HCT116 (cell line): Measurements from ENCODE around the gene NPEPL1. TPM values are rescaled to one million over a fixed set of nuclear protein-coding genes. Genes with fewer than 3 reads are reported as not detected.

Experiments used
- ATAC-seq: fragments of 200-7000 bp; cut with Tn5 transposase; 2 replicates; pipeline ENCODE4 v1.9.1; 2020; ENCODE audit warnings: mild to moderate bottlenecking, moderate library complexity
- BruUV-seq: library from RNA; stranded (reverse); fragments of 400-500 nt; replicated peaks from 2 replicates; lab custom pipeline; 2021; lab: Mats Ljungman, UMichigan
- CTCF ChIA-PET: fragments of 300-600 bp; sonication (Branson Sonifier 250); formaldehyde crosslinking; loops from one replicate; lab custom pipeline; 2021; ENCODE audit warnings: antibody characterized with exemption; lab: Charles Lee
- POLR2A ChIA-PET: fragments of 300-600, 350-600 bp; sonication (Branson Sonifier 250); formaldehyde crosslinking; loops from one replicate; lab custom pipeline; 2021; ENCODE audit warnings: antibody characterized with exemption; lab: Charles Lee
- RAD21 ChIA-PET, 2 experiments: fragments of 300-600 bp; sonication (Branson Sonifier 250); formaldehyde crosslinking; loops; one replicate each; lab custom pipeline; 2023; ENCODE audit warnings: low total read pairs in 2 of 2; ENCODE audit not compliant: uncharacterized antibody in 2 of 2, unreplicated experiment in 2 of 2, low non-redundant PET in 1 of 2; lab: Charles Lee
- DNase-seq: peaks from one replicate; pipeline ENCODE4 v3.0.0-alpha.2; 2010; ENCODE audit warnings: low read depth, low spot score
- H2AFZ ChIP-seq: fragments of 200-600 bp; shearing (Covaris generic), sonication (generic); 2 replicates; pipeline ENCODE4 v1.6.1; 2017; ENCODE audit warnings: low read depth, mixed run types, mixed read lengths, antibody characterized with exemption, low read length; ENCODE audit not compliant: poor library complexity, severe bottlenecking
- H3K27ac ChIP-seq: 2 replicates; pipeline ENCODE4 v1.5.1; 2012; ENCODE audit warnings: low read depth, low read length
- H3K27me3 ChIP-seq: fragments of 200-600 bp; sonication (generic); 2 replicates; pipeline ENCODE4 v1.6.1; 2016; ENCODE audit warnings: mixed run types, low read length, mixed read lengths; ENCODE audit not compliant: insufficient read depth
- H3K36me3 ChIP-seq, 2 experiments: fragments of 200-500 bp in 1 of 2; fragments of 200-600 bp in 1 of 2; sonication (Bioruptor generic) in 1 of 2; sonication (generic) in 1 of 2; 2 replicates each; pipeline versions ENCODE4 v1.5.1 to v1.6.1; 2014 to 2016; ENCODE audit warnings: low read length in 2 of 2, inconsistent platforms in 1 of 2, mixed read lengths in 1 of 2, mixed run types in 1 of 2; ENCODE audit not compliant: insufficient read depth in 2 of 2, control insufficient read depth in 1 of 2
- H3K4me1 ChIP-seq, 2 experiments: fragments of 200-600 bp in 1 of 2; sonication (generic) in 1 of 2; 2 replicates each; pipeline versions ENCODE4 v1.5.1 to v1.6.1; 2012 to 2017; ENCODE audit warnings: low read length in 2 of 2, inconsistent platforms in 1 of 2, mild to moderate bottlenecking in 1 of 2, mixed read lengths in 1 of 2, mixed run types in 1 of 2, moderate library complexity in 1 of 2; ENCODE audit not compliant: insufficient read depth in 2 of 2, control insufficient read depth in 1 of 2
- H3K4me2 ChIP-seq: fragments of 200-600 bp; sonication (generic); 2 replicates; pipeline ENCODE4 v1.6.1; 2017; ENCODE audit warnings: mixed run types, low read length, mixed read lengths
- H3K4me3 ChIP-seq, 2 experiments: fragments of 200-600 bp in 1 of 2; sonication (generic) in 1 of 2; replicated peaks in 1 of 2; 2 replicates each; pipeline ENCODE4 v1.5.1; 2011 to 2016; ENCODE audit warnings: low read length in 2 of 2, control low read depth in 1 of 2, low read depth in 1 of 2, mild to moderate bottlenecking in 1 of 2, mixed read lengths in 1 of 2, mixed run types in 1 of 2
- H3K79me2 ChIP-seq: fragments of 200-600 bp; sonication (generic); 2 replicates; pipeline ENCODE4 v1.6.1; 2017; ENCODE audit warnings: mild to moderate bottlenecking, mixed run types, low read length, moderate library complexity, mixed read lengths; ENCODE audit not compliant: insufficient read depth
- H3K9ac ChIP-seq: fragments of 200-600 bp; sonication (generic); 2 replicates; pipeline ENCODE4 v1.6.1; 2016; ENCODE audit warnings: low read length, mixed read lengths
- H3K9me2 ChIP-seq: fragments of 200-600 bp; sonication (generic), shearing (Covaris generic); 2 replicates; pipeline ENCODE4 v1.6.1; 2017; ENCODE audit warnings: mixed run types, mild to moderate bottlenecking, moderate library complexity; ENCODE audit not compliant: insufficient read depth
- H3K9me3 ChIP-seq, 2 experiments: fragments of 200-500 bp in 1 of 2; fragments of 200-600 bp in 1 of 2; sonication (Bioruptor generic) in 1 of 2; sonication (generic) in 1 of 2; 2 replicates each; pipeline ENCODE4 v1.6.1; 2014 to 2017; ENCODE audit warnings: low read length in 2 of 2, mixed read lengths in 2 of 2, inconsistent platforms in 1 of 2, low read depth in 1 of 2, mild to moderate bottlenecking in 1 of 2, mixed run types in 1 of 2, moderate library complexity in 1 of 2; ENCODE audit not compliant: control insufficient read depth in 1 of 2, insufficient read depth in 1 of 2
- H4K20me1 ChIP-seq: fragments of 200-600 bp; sonication (generic), shearing (Covaris generic); 2 replicates; pipeline ENCODE4 v1.6.1; 2017; ENCODE audit warnings: mixed run types, mild to moderate bottlenecking, moderate library complexity; ENCODE audit not compliant: insufficient read depth
- EGR1 ChIP-seq: IDR thresholded peaks from 2 replicates; pipeline ENCODE4 v1.6.1; 2012; ENCODE audit warnings: low read depth
- JUND ChIP-seq: IDR thresholded peaks from 2 replicates; pipeline ENCODE4 v1.6.1; 2012
- POLR2A ChIP-seq: IDR thresholded peaks from 2 replicates; pipeline ENCODE4 v1.7.0; 2011; ENCODE audit warnings: borderline replicate concordance; ENCODE audit not compliant: insufficient read depth, insufficient read length; ENCODE audit errors: extremely low read depth
- SIN3A ChIP-seq: IDR thresholded peaks from 2 replicates; pipeline ENCODE4 v1.6.1; 2012; ENCODE audit warnings: low read depth
- YY1 ChIP-seq: IDR thresholded peaks from 2 replicates; pipeline ENCODE4 v1.6.1; 2011; ENCODE audit warnings: low read length, low read depth, moderate library complexity, mild to moderate bottlenecking; ENCODE audit not compliant: insufficient replicate concordance; ENCODE audit errors: extremely low read depth
- intact Hi-C: fragments of 100-400 bp; cut with micrococcal nuclease; formaldehyde crosslinking; loops from 2 replicates; pipeline ENCODE4 v1.10.0; 2022
- total RNA-seq: library from RNA; stranded (reverse); gene quantifications from one replicate; pipeline ENCODE4 v1.2.1, GENCODE V29; 2021; ENCODE audit not compliant: unreplicated experiment
- TF ChIP-seq, protein P1 (sequence below): IDR thresholded peaks from 2 replicates; pipeline ENCODE4 v1.6.1; 2012; ENCODE audit warnings: low read depth

Gene NPEPL1
- total RNA-seq, 1 experiment from 2014 or later, result 16.6 TPM

DNA sequence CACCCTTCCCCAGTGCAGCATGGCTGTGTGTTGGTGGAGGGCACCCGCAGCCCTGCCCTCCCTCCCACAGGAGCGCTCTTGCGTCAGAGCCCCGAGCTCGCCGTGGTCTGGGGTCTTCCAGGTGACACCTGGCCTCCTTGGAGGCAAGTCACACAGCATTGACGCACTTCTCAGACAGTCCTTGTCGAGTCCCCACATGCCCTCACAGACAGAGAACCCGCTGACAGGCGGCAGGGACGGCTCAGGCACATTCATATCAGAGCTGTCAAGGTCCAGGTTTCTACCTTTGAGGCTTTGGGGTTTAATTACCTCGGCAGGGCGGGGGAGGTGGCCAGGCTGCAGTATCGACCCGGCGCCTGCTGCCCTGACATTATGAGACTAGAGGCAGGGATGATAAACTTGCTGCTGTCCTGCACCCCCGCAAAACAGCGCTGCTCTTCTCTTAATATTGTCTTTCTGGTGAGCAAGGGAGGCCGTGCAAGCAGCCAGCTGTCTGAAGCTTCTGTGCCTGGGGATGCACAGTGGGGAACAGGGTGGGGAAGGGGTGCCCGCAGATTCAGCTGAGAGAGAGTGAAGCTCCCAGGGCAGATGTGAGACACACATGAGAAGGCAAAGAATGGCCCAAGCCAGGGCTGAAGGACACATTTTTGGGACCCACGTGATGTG lies 4.7 kb downstream of the NPEPL1 start:
- no peak for DNase-seq
- BruUV-seq, result no TSS peak
- TF ChIP-seq EGR1, result no peak
- TF ChIP-seq SIN3A, result no peak
- TF ChIP-seq, protein P1, sequence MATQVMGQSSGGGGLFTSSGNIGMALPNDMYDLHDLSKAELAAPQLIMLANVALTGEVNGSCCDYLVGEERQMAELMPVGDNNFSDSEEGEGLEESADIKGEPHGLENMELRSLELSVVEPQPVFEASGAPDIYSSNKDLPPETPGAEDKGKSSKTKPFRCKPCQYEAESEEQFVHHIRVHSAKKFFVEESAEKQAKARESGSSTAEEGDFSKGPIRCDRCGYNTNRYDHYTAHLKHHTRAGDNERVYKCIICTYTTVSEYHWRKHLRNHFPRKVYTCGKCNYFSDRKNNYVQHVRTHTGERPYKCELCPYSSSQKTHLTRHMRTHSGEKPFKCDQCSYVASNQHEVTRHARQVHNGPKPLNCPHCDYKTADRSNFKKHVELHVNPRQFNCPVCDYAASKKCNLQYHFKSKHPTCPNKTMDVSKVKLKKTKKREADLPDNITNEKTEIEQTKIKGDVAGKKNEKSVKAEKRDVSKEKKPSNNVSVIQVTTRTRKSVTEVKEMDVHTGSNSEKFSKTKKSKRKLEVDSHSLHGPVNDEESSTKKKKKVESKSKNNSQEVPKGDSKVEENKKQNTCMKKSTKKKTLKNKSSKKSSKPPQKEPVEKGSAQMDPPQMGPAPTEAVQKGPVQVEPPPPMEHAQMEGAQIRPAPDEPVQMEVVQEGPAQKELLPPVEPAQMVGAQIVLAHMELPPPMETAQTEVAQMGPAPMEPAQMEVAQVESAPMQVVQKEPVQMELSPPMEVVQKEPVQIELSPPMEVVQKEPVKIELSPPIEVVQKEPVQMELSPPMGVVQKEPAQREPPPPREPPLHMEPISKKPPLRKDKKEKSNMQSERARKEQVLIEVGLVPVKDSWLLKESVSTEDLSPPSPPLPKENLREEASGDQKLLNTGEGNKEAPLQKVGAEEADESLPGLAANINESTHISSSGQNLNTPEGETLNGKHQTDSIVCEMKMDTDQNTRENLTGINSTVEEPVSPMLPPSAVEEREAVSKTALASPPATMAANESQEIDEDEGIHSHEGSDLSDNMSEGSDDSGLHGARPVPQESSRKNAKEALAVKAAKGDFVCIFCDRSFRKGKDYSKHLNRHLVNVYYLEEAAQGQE, result no peak
- TF ChIP-seq YY1, result no peak
- TF ChIP-seq JUND, result no peak
- TF ChIP-seq POLR2A, result no peak
- TF ChIP-seq, all 23 proteins: peak for 0
- H3K4me1 ChIP-seq, result peaks cover 7 to 9% of the 10 kb centered on the region in 2 experiments
- ChIA-PET CTCF (no interaction called here), RAD21 (no interaction called here), POLR2A (interaction anchor here (0.6 kb wide), 1 partner anchor 31 kb away, joined by 6 read pairs; no protein-coding TSS in a partner anchor)
- H3K9ac ChIP-seq, result no peak overlapping the region
- intact Hi-C loops, result no loop called here
- H2AFZ ChIP-seq, result no peak overlapping the region
- H3K27me3 ChIP-seq, result no peaks in the 10 kb centered on the region
- H4K20me1 ChIP-seq, result no peaks in the 10 kb centered on the region
- no peaks in the 10 kb centered on the region for H3K79me2 ChIP-seq
- H3K4me2 ChIP-seq, result no peak overlapping the region
- no peaks in the 10 kb centered on the region for H3K9me2 ChIP-seq
- ATAC-seq, result no peak
- H3K9me3 ChIP-seq, result no peaks in the 10 kb centered on the region
- H3K36me3 ChIP-seq, result no peaks in the 10 kb centered on the region
- no peak overlapping the region for H3K4me3 ChIP-seq
- H3K27ac ChIP-seq, result no peak overlapping the region
